Measurements from ENCODE around the gene ST8SIA4. TPM values are rescaled to one million over a fixed set of nuclear protein-coding genes. Genes with fewer than 3 reads are reported as not detected.

The ST8SIA4 gene
- total RNA-seq, 1 experiment from 2014 or later, result not detected

DNA sequence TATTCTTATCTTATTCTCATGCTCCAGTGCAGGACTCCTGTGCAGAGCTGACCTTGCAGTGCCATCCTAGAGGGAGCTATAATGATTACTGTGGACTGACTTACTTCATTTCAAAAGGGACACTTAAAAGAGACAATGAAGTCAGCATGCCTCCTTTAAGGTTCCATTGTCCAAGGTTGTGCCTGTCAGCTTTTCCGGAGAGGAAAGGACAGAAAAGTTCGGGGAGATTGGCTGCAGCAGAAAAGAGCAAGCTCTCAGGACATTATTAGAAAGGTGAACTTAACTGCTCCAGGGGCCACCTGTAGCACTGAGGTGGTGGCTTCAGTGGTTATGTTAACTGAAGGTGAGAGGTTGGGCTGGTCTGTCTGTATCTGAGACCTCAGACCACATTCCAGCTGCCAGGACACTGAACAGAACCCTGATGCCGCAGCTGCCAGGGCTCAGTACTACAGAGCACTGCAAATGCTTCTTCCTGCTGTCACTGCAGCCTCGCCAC is 112.9 kb downstream of the ST8SIA4 start:
- Histone ChIP-seq H3K9ac (ENCODE audit: low read length) (no peak overlapping the region), H3K9me3 (ENCODE audit: control insufficient read depth in 1 of 2, insufficient read depth in 1 of 2, low read depth in 1 of 2, low read length in 2 of 2) (no peaks in the 10 kb centered on the region), H3K9me2 (ENCODE audit: insufficient read depth) (no peaks in the 10 kb centered on the region), H3K4me3 (replicated peaks in 1 of 2; ENCODE audit: low read depth in 1 of 2, low read length in 2 of 2) (no peak overlapping the region), H4K20me1 (ENCODE audit: insufficient read depth) (no peaks in the 10 kb centered on the region), H3K27me3 (ENCODE audit: insufficient read depth, low read length) (no peaks in the 10 kb centered on the region), H3K27ac (ENCODE audit: low read depth, low read length) (no peak overlapping the region), H3K4me2 (ENCODE audit: low read length) (no peak overlapping the region), H3K79me2 (ENCODE audit: insufficient read depth, low read length) (no peaks in the 10 kb centered on the region), H3K4me1 (ENCODE audit: control insufficient read depth in 1 of 2, insufficient read depth in 2 of 2, low read length in 2 of 2) (peaks cover 0 to 3% of the 10 kb centered on the region in 2 experiments; a peak in 1 of 4 replicates), H3K36me3 (ENCODE audit: control insufficient read depth in 1 of 2, insufficient read depth in 2 of 2, low read length in 2 of 2) (no peaks in the 10 kb centered on the region), H2AFZ (ENCODE audit: low read depth, low read length, poor library complexity, severe bottlenecking) (peak overlapping the region; percentile 13)
- ChIA-PET POLR2A (no interaction called here), RAD21 (ENCODE audit: low non-redundant PET in 1 of 2, low total read pairs in 2 of 2, uncharacterized antibody in 2 of 2, unreplicated experiment in 2 of 2) (no interaction called here), CTCF (interaction anchor here (0.7 to 1.4 kb wide), 2 partner anchors 11 to 15 kb away, joined by 3 to 4 read pairs; no protein-coding TSS in a partner anchor)
- DNase-seq (ENCODE audit: low read depth, low spot score) (no peak), ATAC-seq (peak; percentile 89)
- intact Hi-C loops (cut with micrococcal nuclease), result no loop called here
- no TSS peak for BruUV-seq (replicated peaks)
- TF ChIP-seq ZNF274 (IDR thresholded peaks at IDR 0.05; ENCODE audit: low read depth, low read length), result no peak
- TF ChIP-seq, protein P1, sequence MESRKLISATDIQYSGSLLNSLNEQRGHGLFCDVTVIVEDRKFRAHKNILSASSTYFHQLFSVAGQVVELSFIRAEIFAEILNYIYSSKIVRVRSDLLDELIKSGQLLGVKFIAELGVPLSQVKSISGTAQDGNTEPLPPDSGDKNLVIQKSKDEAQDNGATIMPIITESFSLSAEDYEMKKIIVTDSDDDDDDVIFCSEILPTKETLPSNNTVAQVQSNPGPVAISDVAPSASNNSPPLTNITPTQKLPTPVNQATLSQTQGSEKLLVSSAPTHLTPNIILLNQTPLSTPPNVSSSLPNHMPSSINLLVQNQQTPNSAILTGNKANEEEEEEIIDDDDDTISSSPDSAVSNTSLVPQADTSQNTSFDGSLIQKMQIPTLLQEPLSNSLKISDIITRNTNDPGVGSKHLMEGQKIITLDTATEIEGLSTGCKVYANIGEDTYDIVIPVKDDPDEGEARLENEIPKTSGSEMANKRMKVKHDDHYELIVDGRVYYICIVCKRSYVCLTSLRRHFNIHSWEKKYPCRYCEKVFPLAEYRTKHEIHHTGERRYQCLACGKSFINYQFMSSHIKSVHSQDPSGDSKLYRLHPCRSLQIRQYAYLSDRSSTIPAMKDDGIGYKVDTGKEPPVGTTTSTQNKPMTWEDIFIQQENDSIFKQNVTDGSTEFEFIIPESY (IDR thresholded peaks at IDR 0.05; ENCODE audit: extremely low read depth, insufficient replicate concordance, low read length), result no peak
- TF ChIP-seq, protein P2, sequence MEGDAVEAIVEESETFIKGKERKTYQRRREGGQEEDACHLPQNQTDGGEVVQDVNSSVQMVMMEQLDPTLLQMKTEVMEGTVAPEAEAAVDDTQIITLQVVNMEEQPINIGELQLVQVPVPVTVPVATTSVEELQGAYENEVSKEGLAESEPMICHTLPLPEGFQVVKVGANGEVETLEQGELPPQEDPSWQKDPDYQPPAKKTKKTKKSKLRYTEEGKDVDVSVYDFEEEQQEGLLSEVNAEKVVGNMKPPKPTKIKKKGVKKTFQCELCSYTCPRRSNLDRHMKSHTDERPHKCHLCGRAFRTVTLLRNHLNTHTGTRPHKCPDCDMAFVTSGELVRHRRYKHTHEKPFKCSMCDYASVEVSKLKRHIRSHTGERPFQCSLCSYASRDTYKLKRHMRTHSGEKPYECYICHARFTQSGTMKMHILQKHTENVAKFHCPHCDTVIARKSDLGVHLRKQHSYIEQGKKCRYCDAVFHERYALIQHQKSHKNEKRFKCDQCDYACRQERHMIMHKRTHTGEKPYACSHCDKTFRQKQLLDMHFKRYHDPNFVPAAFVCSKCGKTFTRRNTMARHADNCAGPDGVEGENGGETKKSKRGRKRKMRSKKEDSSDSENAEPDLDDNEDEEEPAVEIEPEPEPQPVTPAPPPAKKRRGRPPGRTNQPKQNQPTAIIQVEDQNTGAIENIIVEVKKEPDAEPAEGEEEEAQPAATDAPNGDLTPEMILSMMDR (IDR thresholded peaks at IDR 0.05 in 2 of 3, conservative IDR thresholded peaks at IDR 0.05 in 1 of 3; ENCODE audit: borderline replicate concordance in 1 of 3, insufficient read depth in 1 of 3, low read depth in 2 of 3, low read length in 2 of 3), result peak; percentile 10 to 27 (median 24); a peak in 2 of 6 replicates
